Renal cortical epithelial cell (primary cell): ENCODE data around the gene USP48. TPM values are rescaled to one million over a fixed set of nuclear protein-coding genes. Genes with fewer than 3 reads are reported as not detected.
A peak's percentile ranks its signal among the peaks of the same experiment; 100 is the strongest.
"Not testable (repeated sequence)": the region's sequence is repeated elsewhere in the genome, so short reads cannot be mapped to it uniquely, and the experiment has no call there.

ENCODE experiments used
- DNase-seq: peaks from one replicate; pipeline ENCODE4 v3.0.0-alpha.2; 2011; ENCODE audit warnings: low read depth
- total RNA-seq: library from RNA; depleted of rRNA; stranded (reverse); fragments of >200 nt; gene quantifications from 2 replicates; pipeline ENCODE4 v1.2.3, GENCODE V29; 2014

USP48 gene
- total RNA-seq, 1 donor from 2014 or later: 100 TPM

- DNase-seq: no peak
Measured at GRCh38 chr1:21636029-21636428, 146.9 kb downstream of the USP48 start.

- peak; percentile 70 for DNase-seq
Measured at GRCh38 chr1:21634806-21635535, 148.0 kb downstream of the USP48 start.

GRCh38 chr1:21633992-21634805, 148.8 kb downstream of the USP48 start:
- no peak for DNase-seq

- DNase-seq: no peak
Measured at GRCh38 chr1:21633141-21633755, 149.7 kb downstream of the USP48 start.

GRCh38 chr1:21631944-21632887, 150.7 kb downstream of the USP48 start:
- no peak for DNase-seq

- not testable (repeated sequence) for DNase-seq
Measured at GRCh38 chr1:21631590-21631943, 151.4 kb downstream of the USP48 start.

- DNase-seq: no peak
Measured at GRCh38 chr1:21630571-21631343, 152.2 kb downstream of the USP48 start.

GRCh38 chr1:21629971-21630370, 153.0 kb downstream of the USP48 start:
- no peak for DNase-seq

GRCh38 chr1:21628798-21629393, 154.1 kb downstream of the USP48 start:
- no peak for DNase-seq

Other genes starting within 250 kb of the USP48 start
- 0.87 and 23.5 TPM in 2 replicates for gene RAP1GAP, start 113.8 kb downstream of the USP48 start, total RNA-seq
- 0.69 TPM in 1 of 2 replicates, not detected in the other for gene LDLRAD2, start 29.1 kb upstream of the USP48 start, total RNA-seq
- gene HSPG2, start 154.2 kb upstream of the USP48 start, total RNA-seq: 219 and 912 TPM in 2 replicates
- gene CELA3B, start 193.9 kb upstream of the USP48 start, total RNA-seq: not detected in 2 replicates
- not detected in 2 replicates for gene CELA3A, start 218.5 kb upstream of the USP48 start, total RNA-seq